NCI-H510A (cell line): ENCODE measurements around the gene BAHCC1.

Source experiments
- DNase-seq: peaks from one replicate; lab custom pipeline; 2025; lab: John Stamatoyannopoulos, UW

Gene BAHCC1

GRCh38 chr17:81427173-81428120 lies 32.2 kb downstream of the BAHCC1 start:
- no peak for DNase-seq

GRCh38 chr17:81428121-81428515 lies 32.9 kb downstream of the BAHCC1 start:
- no peak for DNase-seq

- no peak for DNase-seq
These were observed 33.3 kb downstream of the BAHCC1 start for GRCh38 chr17:81428516-81428915.

GRCh38 chr17:81428948-81429774 lies 33.9 kb downstream of the BAHCC1 start:
- peak; percentile 41 for DNase-seq

- no peak for DNase-seq
These were observed 34.7 kb downstream of the BAHCC1 start for GRCh38 chr17:81429821-81430551.

GRCh38 chr17:81431545-81432482 lies 36.6 kb downstream of the BAHCC1 start:
- no peak for DNase-seq

- no peak for DNase-seq
These were observed 37.7 kb downstream of the BAHCC1 start for GRCh38 chr17:81432941-81433340.

GRCh38 chr17:81433656-81434055 lies 38.4 kb downstream of the BAHCC1 start:
- DNase-seq: no peak

- DNase-seq: no peak
These were observed 38.8 kb downstream of the BAHCC1 start for GRCh38 chr17:81434072-81434471.

GRCh38 chr17:81434681-81435417 lies 39.6 kb downstream of the BAHCC1 start:
- no peak for DNase-seq

- no peak for DNase-seq
These were observed 40.5 kb downstream of the BAHCC1 start for GRCh38 chr17:81435652-81436293.

- DNase-seq: no peak
These were observed 41.1 kb downstream of the BAHCC1 start for GRCh38 chr17:81436294-81436849.

- no peak for DNase-seq
These were observed 42.0 kb downstream of the BAHCC1 start for GRCh38 chr17:81437191-81437651.

- DNase-seq: no peak
These were observed 42.9 kb downstream of the BAHCC1 start for GRCh38 chr17:81438007-81438659.

- no peak for DNase-seq
These were observed 43.4 kb downstream of the BAHCC1 start for GRCh38 chr17:81438688-81439087.

- DNase-seq: no peak
These were observed 44.8 kb downstream of the BAHCC1 start for GRCh38 chr17:81440051-81440471.

- DNase-seq: no peak
These were observed 45.4 kb downstream of the BAHCC1 start for GRCh38 chr17:81440511-81441244.

- DNase-seq: no peak
These were observed 47.5 kb downstream of the BAHCC1 start for GRCh38 chr17:81442791-81443190.
